ENCODE data around the gene CNTFR. TPM values are rescaled to one million over a fixed set of nuclear protein-coding genes. Genes with fewer than 3 reads are reported as not detected.

The CNTFR gene
- polyA plus RNA-seq, 4 donors: 42.5 to 53.8 (median 46.6) TPM

- DNase-seq (ENCODE audit: low read depth in 4 of 4, low spot score in 3 of 4): peak; percentile 82 to 90 (median 86)
These were observed 30.8 kb upstream of the CNTFR start, which contains the start of gene DCTN3 for GRCh38 chr9:34620061-34620994. TSS of gene DCTN3 (minus strand) at chr9:34620495. CDS start at chr9:34620464, 31 bp downstream.

GRCh38 chr9:34615132-34615531 is 25.6 kb upstream of the CNTFR start:
- no peak for DNase-seq (ENCODE audit: low read depth in 4 of 4, low spot score in 3 of 4)

DNA sequence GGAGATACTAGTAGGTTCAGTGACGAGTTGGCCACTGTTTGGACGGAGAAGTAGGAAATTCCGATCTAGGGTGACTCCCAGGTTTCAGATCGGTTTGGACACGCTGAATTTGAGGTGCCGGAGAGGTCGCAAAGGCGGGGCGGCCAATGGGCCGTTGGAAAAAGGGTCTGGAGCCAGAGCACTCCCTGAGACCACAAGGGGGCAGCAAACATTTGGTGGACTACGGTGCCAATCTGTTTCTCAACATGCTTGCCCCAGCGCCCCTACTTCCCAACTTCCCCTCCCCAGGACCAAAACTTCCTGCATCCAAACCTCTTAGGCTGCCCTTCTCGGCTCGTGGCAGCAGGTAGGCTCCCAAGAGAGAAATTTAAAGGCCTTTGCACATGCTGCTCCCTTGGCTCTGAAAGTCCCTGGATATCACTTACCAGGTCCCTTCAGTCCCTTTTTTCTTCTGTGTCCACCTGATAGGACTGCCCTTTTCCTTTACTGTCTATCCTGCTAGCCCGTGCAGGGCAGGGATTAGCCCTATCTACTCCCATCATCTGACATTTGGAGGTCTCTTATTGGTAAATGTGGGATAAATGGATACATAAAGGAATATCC is 23.4 kb upstream of the CNTFR start:
- peak in 1 of 4 donors; percentile 61 for DNase-seq (ENCODE audit: low read depth in 4 of 4, low spot score in 3 of 4)

GRCh38 chr9:34611811-34612787 is 22.6 kb upstream of the CNTFR start, which contains the start of gene RPP25L:
TSS of gene RPP25L (minus strand) at chr9:34612097. CDS start at chr9:34611296, 801 bp downstream.
- DNase-seq (ENCODE audit: low read depth in 4 of 4, low spot score in 3 of 4): peak; percentile 74 to 82 (median 79)

DNA sequence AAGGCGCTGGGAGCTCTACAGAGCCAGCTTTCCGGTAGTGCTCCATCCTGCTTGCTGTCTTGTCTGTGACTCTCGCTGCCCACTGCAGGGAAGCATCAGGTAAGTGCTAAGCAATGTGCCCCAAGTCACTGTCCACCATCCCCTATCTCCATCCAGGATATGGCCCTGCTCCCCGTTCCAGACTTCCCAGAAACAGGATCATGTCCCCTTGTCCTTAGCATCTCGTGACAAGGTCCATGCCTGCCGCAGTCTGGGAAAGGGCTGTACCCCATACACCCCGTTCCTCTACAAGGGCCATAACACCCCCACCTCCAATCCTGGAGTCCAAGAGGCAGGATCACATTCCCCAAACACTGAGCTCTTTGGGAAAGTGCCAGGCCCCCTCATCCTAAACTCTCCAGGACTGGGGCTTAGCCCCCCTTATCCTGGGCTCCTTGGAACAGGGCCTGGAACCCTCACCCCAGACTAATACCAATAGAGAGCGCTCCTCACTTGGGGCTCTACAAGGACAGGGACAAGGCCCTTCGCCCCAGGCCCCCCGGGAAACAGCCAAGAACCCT is 21.8 kb upstream of the CNTFR start:
- DNase-seq (ENCODE audit: low read depth in 4 of 4, low spot score in 3 of 4): no peak

DNA sequence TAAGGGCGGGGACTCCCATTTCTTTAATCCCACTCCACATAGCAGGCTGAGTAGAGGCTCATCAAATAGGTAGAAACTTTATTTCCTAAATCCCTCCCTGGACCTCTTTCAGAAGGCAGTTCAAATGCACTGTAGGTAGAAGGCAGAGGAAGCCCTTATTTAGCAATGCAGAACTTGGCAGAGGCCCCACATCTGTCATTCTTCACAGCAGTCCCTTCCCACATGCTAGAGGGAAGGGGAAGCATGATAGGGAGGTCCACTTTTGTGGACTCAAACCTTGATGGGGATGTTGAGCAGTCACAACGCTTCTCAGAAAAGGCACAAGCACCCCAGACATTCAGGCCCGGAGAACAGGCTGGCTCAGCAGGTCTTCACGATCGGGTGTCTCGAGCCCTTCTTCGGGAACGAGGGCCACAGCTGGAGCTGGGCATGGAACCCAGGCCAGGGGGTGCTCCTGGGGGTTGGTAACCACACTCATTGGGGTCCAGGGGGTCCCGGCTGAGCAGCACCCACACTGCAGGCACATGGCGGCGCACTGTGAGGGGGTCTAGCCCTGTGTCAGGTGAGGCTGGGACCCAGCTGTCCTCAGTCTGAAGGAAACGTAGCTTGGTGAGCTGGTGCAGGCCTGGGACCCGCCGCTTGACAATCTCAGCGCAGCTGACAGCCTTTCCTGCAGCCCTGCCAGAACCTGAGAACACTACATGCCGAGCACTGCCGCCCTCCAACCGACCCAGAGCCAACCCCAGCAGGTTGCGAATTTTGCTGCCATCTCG is 21.1 kb upstream of the CNTFR start:
- DNase-seq (ENCODE audit: low read depth in 4 of 4, low spot score in 3 of 4): no peak

DNA sequence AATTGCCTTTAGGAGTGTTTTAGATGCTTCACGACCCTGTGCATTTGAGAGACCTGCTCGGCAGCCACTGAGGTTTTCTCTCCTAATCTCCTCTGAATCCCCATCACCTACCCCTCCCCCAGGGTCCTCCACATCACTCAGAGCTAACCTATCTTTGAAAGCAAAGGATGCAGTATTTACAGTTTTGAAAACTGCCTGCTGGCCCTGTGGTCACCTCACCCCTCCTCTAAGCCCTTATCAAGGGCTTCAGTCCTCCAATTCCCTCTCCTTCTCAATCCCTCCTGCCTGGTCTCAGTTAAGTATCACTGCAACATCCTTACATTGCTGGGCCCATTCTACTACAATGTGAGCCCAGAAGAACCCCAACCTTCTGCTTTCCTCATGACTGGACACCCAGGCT is 17.8 kb upstream of the CNTFR start:
- DNase-seq (ENCODE audit: low read depth in 4 of 4, low spot score in 3 of 4): no peak

- DNase-seq (ENCODE audit: low read depth in 4 of 4, low spot score in 3 of 4): no peak
These were observed 17.4 kb upstream of the CNTFR start for GRCh38 chr9:34606905-34607304.

DNA sequence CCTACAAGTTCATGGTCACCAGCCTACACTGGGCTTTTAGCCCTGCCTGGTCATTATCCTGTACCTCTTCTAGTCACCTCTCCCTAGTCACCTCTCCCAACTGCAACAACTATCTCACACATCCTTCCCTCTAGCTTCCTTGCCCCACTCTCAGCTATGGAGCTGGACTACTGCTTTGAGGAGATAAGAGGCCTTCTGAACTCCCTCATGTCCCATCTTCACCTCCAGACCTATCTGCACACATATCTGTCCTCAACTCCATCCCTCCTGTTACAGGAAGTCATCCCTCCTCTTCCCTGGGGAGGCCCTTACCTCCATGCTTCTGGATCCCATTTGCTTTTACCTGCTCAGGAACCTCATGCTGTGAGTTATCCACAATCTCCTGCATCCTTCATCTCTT is 16.7 kb upstream of the CNTFR start:
- no peak for DNase-seq (ENCODE audit: low read depth in 4 of 4, low spot score in 3 of 4)

- DNase-seq (ENCODE audit: low read depth in 4 of 4, low spot score in 3 of 4): peak in 2 of 4 donors; percentile 75 to 79
These were observed 14.2 kb upstream of the CNTFR start for GRCh38 chr9:34603610-34604231.

DNA sequence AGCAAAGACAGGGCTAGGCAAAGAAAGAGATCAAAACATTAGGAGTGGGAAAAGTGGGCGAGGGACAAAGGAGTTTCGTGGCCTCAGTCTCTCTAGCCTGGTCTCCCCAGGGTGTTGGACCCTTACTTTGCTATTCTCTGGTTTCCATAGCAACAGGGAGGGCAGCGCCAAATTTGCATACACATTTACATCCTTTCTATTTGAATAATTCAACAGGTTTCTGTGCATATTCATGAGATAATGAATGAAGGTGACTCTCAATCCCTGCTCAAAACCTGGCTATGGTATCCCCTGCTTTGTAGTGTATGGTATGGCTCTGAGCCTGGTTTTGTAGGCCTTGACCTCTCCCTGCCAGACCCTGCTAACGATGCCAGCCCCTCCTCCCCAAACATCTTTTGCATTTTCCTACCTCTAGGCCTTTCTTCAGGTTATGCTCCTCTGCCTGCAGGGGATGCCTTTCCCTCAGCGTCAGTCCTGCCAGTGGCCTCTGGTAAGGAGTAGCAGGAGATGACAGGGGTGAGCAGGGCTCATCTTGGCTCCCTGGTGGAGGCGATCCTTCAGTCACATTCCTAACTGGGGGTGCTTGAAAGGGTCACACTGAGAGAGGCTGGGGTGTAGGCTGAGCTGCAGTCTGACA is 12.5 kb upstream of the CNTFR start:
- DNase-seq (ENCODE audit: low read depth in 4 of 4, low spot score in 3 of 4): no peak

DNA sequence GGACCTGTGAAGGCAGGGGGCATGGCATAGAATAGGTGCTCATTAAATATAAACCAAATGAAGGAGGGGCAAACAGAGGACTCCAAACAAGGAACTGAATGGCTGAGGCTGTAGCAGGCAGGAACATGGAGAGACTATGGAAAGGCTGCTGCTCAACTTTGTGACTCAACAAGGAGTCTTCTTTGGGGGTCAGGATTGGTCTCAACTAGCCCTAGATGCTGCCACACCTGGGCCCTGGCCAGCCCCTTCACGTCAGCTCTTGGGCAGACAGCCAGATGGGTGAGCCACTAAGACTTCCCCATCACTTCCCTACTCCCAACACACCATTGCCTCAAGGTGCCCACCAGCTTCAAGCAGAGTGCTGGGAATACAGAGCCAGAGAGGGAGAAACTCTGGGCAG is 11.4 kb upstream of the CNTFR start:
- DNase-seq (ENCODE audit: low read depth in 4 of 4, low spot score in 3 of 4): no peak

GRCh38 chr9:34599546-34599945 is 10.0 kb upstream of the CNTFR start:
- no peak for DNase-seq (ENCODE audit: low read depth in 4 of 4, low spot score in 3 of 4)

DNA sequence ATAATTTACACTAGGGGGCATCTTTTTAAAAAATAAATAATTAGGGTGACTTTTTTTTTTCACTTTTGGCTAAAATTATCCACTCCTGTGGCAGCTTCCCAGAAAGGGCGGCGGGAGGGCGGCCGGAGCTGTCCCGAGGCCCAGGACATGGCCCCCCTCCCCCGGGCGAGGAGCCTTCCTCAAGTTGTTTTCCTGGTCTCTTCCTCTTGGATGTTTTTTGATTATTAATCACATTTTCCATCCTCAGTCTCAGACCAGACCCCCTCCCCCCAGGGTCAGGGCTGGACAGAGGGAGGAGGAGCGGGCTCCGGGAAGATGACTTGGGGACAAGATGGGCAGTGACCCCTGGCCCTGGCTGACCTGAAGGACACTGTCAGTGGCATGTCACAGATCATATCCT is 4.7 kb upstream of the CNTFR start:
- no peak for DNase-seq (ENCODE audit: low read depth in 4 of 4, low spot score in 3 of 4)

DNA sequence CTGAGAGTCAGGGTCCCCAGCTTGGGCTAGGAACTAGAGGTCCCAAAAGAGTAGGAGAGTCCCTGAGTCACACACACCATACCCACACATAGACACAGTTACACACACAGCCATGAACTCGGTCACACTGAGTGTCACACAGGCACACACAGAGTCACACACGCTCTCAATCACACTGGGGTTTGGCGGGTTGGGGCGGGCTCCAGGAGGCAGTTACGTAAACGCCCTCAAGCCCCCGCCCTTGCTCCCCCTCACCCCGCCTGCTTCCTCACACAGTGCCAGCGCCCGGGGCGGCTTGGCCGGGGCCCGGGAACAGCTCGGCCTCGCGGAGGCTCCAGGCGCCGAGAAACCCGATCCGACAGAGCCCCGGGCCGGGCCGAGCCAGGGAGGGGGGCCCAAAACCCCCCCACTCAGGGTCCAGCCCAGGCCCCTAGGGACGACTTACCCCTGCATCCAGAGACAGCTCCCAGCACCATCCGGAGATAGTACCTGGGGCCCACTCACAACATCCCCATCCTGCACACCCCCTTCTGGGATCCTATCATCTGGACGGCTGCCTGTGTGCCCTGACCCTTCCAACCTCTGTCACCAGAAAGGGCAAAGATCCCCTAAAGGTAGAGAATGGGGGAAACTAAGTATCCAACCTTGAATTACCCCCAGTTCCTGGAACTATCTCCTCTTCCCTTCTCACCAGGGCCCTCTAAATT is 3.5 kb upstream of the CNTFR start:
- DNase-seq (ENCODE audit: low read depth in 4 of 4, low spot score in 3 of 4): no peak

DNA sequence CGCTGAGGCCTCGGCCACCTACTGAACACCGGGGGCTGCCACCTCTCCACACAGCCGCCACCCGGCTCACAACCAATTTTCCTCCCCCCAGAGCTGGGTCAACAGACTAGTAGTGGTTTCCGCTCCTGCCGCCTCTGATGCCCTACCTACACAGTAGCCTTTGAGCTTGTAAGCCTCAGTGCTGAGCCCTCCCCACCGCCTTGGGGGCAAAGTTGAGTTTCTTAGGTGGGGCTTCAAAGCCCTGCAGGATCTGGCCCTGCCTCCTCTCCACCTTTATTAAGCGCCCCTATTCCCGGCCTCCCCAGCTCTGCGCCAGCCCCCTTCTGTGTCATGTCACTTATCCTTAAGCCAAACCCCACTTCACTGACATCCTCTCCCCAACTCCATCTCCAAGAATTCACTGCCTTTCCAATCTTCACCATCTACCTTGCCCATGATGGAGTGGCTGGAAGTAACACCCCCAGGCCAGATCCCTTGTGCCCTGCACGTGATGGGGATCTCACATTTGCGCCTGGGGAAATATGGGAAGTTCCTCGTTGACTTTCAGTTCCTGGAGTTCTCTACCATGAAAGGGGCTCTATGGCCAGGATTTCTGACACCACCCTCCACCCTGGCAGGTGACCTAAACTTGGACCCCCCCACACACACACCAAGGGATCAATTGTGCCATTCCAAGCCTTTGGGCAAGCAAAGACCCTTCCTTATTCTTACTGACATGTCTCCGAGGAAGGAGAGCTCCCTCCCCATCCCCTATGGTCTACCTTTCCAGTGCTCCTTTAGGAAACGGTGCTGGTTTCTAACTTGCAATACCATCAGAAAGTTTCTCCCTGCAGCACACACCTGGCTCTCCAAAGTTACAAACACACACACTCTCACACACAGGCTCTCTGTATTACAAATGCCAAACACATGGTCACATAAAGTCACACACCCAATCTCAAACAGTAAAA is 2.7 kb upstream of the CNTFR start:
- no peak for DNase-seq (ENCODE audit: low read depth in 4 of 4, low spot score in 3 of 4)
